Measurements from ENCODE around the gene BBOX1.

- TF ChIP-seq CTCF (IDR thresholded peaks at IDR 0.05) (no peak), POLR2A (IDR thresholded peaks at IDR 0.05) (no peak), EP300 (IDR thresholded peaks at IDR 0.05) (no peak)
Observed at GRCh38 chr11:27059431-27059830, 18.8 kb downstream of the BBOX1 start.

Measured in tibial nerve (tissue), 4 donors.